Measurements from ENCODE around the gene CERS2.

The CERS2 gene

DNA sequence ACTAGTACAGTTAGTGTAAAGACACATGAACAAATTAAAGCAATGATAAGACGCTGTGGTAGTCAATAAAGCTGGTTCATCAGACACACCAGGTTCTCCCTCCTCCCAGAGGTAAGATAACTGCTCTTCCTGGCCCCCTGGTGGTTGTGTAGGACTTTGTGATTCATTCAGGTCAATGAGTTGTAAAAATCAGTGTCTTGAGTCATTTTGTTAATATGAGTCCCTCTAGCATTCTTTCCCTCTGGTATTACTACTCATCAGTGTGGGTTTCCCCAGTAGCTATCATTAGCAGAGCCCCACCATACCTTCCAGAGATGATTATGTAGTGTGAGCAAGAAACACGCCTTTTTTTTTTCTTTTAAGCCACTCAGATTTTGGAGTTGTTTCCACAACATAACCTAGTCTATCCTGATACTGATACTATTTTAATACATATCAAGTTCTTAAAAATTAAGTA is 52.1 kb downstream of the CERS2 start:
- H3K4me3 ChIP-seq (ENCODE audit: control insufficient read depth, low read depth, low read length) = no peak overlapping the region
- TF ChIP-seq, protein P1, sequence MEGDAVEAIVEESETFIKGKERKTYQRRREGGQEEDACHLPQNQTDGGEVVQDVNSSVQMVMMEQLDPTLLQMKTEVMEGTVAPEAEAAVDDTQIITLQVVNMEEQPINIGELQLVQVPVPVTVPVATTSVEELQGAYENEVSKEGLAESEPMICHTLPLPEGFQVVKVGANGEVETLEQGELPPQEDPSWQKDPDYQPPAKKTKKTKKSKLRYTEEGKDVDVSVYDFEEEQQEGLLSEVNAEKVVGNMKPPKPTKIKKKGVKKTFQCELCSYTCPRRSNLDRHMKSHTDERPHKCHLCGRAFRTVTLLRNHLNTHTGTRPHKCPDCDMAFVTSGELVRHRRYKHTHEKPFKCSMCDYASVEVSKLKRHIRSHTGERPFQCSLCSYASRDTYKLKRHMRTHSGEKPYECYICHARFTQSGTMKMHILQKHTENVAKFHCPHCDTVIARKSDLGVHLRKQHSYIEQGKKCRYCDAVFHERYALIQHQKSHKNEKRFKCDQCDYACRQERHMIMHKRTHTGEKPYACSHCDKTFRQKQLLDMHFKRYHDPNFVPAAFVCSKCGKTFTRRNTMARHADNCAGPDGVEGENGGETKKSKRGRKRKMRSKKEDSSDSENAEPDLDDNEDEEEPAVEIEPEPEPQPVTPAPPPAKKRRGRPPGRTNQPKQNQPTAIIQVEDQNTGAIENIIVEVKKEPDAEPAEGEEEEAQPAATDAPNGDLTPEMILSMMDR (conservative IDR thresholded peaks at IDR 0.05; ENCODE audit: control insufficient read depth, insufficient read depth, low read depth, low read length) = peak; percentile 91
- DNase-seq (ENCODE audit: low read depth) = peak; percentile 94

DNA sequence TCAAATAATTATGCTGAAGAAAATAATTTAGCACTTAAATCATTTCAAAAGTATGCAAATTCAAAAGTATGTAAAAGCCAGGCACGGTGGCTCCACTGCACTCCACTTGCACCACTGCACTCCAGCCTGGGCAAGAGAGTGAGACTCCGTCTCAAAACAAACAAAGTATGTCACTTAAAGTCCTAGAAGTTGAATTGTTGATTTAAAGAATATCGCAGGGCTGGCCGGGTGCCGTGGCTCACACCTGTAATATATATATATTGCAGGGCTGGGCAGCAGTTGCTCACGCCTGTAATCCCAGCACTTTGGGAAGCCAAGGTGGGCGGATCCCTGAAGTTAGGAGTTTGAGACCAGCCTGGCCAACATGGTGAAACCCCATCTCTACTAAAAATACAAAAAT is 57.2 kb downstream of the CERS2 start:
- H3K4me3 ChIP-seq (ENCODE audit: control insufficient read depth, low read depth, low read length) = no peak overlapping the region
- no peak for DNase-seq (ENCODE audit: low read depth)
- TF ChIP-seq, protein P1 (conservative IDR thresholded peaks at IDR 0.05; ENCODE audit: control insufficient read depth, insufficient read depth, low read depth, low read length) = no peak

Data from fibroblast of mammary gland (primary cell).